Cerebellar cortex (tissue), 1 donor: ENCODE results near the gene TMF1.
A peak's percentile ranks its signal among the peaks of the same experiment; 100 is the strongest.

Experiments used
- DNase-seq: peaks from one replicate; pipeline ENCODE4 v3.0.0-alpha.2; 2015; ENCODE audit warnings: low spot score

The TMF1 gene, protein sequence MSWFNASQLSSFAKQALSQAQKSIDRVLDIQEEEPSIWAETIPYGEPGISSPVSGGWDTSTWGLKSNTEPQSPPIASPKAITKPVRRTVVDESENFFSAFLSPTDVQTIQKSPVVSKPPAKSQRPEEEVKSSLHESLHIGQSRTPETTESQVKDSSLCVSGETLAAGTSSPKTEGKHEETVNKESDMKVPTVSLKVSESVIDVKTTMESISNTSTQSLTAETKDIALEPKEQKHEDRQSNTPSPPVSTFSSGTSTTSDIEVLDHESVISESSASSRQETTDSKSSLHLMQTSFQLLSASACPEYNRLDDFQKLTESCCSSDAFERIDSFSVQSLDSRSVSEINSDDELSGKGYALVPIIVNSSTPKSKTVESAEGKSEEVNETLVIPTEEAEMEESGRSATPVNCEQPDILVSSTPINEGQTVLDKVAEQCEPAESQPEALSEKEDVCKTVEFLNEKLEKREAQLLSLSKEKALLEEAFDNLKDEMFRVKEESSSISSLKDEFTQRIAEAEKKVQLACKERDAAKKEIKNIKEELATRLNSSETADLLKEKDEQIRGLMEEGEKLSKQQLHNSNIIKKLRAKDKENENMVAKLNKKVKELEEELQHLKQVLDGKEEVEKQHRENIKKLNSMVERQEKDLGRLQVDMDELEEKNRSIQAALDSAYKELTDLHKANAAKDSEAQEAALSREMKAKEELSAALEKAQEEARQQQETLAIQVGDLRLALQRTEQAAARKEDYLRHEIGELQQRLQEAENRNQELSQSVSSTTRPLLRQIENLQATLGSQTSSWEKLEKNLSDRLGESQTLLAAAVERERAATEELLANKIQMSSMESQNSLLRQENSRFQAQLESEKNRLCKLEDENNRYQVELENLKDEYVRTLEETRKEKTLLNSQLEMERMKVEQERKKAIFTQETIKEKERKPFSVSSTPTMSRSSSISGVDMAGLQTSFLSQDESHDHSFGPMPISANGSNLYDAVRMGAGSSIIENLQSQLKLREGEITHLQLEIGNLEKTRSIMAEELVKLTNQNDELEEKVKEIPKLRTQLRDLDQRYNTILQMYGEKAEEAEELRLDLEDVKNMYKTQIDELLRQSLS

GRCh38 chr3:69051756-69052471 lies at the start of gene TMF1:
Gene TMF1 (minus strand): TSS chr3:69052333. CDS start chr3:69052086, 247 bp downstream.
- DNase-seq: peak; percentile 99

DNA sequence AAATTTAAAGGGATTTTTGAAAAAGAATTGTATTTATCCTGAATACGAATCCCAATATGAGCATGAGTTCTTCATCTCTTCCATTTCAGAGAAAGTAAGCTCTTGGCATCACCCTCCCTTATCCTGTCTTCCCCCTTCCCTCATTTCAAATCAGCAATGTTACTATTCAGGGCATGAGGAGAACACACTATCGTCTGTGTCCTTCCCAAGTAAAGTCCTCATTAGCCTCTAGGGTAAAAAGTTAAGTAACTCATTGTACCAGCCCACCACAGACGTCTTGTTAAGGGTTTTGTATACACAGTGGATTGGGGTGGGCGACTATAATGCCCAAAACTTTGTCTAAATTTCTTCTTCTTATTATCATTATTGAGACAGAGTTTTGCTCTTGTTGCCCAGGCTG lies 47.4 kb upstream of the TMF1 start:
- DNase-seq: no peak

GRCh38 chr3:69097407-69098086 lies 45.4 kb upstream of the TMF1 start:
- DNase-seq: no peak

DNA sequence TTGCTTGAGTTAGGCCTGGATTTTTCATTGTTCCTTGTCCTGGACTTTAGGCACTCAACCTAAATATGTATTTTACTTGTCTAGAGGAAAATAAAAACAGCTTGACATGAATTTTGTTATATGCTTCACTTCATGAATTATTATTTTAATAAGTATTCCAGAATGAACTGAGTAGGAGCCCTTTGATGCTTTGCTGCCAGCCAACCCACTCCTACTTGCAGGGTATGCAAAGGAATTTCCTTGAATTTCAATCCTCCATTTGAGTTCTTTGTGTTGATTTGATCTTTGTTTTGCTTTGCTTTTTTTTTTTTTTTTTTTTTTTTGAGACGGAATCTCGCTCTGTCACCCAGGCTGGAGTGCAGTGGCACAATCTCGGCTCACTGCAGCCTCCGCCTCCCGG lies 44.2 kb upstream of the TMF1 start:
- no peak for DNase-seq

DNA sequence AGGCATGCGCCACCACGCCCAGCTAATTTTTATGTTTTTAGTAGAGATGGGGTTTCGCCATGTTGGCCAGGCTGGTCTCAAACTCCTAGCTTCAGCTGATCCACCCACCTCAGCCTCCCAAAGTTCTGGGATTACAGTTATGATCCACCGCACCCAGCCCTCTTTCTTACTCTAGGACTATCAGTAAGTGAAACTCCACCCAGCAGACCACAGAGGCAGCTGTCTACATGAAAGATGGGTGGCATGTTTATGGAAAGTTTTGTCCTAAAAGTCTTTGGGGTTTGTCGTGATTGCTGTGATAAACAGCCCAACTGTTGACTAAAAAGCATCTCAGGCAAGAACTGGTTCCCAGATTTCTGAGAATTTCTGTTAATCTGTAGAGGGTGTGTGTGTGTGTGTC lies 43.5 kb upstream of the TMF1 start:
- DNase-seq: no peak

DNA sequence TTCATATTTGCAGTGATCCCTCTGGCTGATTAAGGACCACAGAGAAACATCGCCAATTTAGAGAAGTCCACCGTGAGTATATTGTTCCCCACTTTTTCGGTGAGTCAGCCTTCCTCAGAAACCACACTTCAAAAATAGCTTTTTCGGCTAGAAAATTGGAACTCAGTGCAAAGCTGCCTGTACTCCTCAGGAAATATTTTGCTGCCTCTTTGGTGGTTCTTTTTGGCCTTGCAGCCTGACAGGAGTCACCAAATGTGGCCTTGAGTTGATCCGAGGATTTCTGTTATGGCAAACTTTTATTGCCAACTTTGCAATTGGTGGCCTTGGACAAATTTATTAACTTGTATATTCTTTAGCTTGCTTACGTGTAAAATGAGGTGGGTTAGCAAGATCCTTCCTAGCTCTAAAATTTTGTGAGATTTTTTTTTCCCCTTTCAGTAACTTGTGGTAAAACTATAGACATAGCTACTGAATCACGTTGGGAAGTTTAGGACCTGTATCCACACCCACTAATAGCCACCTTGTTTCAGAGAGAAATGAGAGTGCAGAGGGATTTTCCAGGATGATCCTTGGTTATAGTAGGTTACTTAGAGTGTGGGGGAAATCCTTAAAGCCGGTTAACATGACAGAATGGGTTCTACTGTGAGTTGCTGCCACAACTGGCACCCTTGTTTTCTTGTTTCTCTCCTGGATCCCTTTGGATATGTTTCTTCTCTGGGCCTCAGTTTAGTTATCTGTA lies 42.5 kb upstream of the TMF1 start:
- no peak for DNase-seq

DNA sequence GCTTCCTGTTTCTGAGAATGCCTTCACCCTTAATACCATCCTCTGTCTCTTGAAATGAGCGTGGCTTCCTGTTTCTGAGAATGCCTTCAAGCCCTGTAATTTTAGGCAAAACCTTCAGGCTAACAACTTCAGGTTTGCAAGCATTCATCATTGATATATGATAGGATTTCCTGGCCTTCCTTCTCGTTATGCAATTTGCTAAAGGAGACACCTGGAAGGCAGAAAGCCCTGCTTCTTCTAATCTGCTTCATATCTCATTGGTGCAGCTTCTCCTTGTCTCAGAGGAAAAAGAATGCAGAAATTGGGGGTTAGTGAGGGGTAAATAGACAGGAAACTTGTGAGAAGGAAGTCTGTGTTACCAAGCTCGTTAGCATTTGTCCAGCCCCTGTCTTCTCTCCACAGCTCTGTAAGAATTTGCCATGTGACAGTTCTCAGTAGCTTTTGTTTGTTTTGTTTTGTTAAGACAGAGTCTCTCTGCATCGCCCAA lies 39.9 kb upstream of the TMF1 start:
- DNase-seq: no peak

DNA sequence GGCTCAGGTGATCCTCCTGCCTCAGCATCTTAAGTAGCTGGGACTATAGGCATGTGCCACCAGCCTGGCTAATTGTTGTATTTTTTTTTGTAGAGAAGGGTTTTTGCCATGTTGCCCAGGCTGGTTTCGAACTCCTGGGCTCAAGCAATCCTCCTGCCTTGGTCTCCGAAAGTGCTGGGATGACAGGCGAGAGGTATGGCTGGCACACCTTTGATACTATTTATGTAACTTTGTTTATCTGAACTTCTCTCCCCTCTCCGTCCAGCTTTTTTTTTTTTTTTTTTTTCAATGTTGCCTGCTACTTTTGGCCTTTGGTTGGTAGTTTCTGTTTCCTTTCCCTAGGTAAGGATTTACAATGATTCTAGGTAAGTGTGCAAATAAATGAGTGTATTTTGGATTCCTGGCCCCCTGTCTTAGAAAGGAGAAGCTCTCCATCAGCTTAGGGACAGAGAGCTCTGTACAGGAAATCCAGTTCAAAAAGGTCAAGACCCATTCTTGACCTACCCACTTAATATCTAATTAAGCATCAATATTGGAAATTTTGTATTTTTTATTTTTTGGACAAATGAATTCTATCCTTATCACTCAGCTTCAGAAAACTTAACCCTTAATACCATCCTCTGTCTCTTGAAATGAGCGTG lies 39.4 kb upstream of the TMF1 start:
- DNase-seq: no peak

DNA sequence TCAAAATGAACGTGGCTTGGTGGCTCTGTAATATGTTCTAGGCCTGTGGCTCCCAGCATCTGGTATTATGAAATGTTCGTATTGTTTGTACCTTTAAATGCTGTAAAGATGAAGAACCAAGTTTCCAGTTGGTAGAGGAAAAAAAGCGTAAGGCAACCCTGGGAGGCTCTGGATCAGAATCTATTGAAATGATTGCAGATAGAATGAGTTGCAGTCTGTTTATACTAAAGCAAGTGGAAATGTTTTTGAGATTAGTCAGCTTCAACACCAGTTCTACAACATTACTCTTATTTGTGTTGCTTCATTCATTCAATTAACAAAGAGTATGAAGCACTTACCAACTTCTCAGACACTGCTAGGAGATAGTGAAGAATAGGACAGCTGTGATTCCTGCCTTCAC lies 37.9 kb upstream of the TMF1 start:
- no peak for DNase-seq

DNA sequence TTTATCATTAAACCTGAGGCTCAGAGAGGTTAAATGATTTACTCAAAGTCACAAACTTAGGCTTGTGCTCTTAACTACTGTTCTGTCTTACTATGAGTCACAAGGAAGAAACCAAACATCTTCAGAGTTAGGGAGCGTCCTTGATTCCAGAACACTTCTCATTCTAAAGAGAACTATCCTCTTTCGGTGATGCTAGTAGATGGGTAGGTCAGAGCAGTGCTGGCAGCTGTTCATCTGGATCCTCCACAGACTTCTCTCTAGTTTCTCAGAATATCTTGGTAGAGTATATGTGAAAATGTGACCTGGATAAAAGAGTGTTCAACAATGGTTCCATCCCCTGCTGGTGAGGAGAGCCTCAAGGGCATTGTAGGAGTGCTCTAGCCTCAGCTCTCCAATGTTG lies 35.9 kb upstream of the TMF1 start:
- no peak for DNase-seq

DNA sequence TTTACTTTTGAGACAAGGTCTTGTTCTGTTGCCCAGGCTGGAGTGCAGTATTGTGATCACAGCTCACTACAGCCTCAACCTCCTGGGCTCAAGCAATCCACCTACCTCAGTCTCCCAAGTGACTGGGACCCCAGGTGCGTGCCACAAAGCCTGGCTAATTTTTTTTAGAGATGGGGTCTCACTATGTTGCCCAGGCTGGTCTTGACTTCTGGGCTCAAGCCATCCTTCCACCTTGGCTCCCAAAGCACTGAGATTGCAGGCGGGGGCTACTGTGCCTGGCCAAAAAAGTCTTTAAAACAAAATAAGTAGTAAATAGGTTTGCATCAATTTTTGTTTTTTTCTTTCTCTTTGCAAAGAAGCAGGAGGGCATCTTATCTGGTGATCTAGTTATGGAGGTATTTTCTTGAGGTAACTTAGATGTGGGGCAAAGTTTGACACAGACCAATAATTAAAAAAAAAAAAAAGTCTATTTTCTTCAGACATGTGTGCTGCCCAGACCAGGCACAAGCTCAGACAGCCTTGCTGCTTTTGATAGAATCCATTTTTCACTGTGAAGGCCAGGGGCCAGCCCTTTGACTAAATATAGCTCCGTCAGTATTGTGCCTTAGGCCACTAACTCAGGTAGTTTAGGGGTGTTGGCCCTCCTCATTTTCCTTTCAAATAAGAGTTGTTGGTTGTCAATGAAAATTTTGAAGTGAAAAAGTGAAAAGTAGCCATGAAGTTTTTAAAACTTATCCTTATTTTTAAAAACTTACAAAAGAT lies 35.1 kb upstream of the TMF1 start:
- no peak for DNase-seq

DNA sequence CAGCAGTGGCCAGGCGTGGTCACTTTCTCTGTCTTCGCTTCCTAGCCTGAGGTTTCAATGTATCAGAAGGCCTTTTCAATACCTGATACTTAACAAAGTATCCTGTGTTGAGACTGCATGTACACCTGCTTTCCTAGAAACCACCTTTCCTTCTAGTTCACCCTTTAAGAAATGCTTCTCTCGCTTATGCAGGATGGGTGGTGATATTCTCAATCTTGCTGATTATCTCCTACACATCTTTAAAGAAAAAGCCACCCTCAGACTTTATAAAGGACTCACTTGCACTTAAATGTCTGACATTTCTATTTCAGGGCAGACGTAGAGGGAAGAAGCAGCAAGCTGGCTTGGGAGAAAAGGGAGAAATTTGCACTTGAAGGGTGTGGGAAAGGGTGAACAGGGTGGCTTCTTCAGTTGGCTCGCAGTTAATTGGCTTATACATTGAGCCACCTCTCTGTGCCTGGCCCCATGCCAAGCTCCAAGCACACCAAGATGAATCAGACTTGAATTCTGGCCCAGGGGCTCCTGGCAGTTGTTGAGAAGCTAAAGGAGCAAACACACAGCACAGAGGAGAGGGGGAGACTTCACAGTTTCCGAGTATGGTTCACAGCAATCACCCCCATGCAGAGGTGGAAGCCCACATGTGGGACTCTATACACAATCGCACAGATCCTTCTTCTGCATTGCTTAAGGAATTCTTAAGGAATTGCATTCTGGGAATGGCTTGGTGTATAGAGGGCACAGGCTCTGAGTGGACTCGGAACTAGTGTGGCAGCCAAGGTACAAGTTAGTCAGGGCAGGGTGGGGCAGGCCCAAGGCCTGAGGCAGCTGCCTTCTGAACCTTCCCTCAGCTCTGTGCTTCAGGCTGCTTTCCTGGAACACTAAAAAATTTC lies 33.9 kb upstream of the TMF1 start:
- DNase-seq: peak; percentile 73

- no peak for DNase-seq
Measured at GRCh38 chr3:69085168-69085832, 33.2 kb upstream of the TMF1 start.

GRCh38 chr3:69084326-69085167 lies 32.4 kb upstream of the TMF1 start, which contains the start of gene ARL6IP5:
Gene ARL6IP5 (plus strand): TSS chr3:69084937. CDS start chr3:69085048, 111 bp downstream.
- DNase-seq: peak; percentile 98

DNA sequence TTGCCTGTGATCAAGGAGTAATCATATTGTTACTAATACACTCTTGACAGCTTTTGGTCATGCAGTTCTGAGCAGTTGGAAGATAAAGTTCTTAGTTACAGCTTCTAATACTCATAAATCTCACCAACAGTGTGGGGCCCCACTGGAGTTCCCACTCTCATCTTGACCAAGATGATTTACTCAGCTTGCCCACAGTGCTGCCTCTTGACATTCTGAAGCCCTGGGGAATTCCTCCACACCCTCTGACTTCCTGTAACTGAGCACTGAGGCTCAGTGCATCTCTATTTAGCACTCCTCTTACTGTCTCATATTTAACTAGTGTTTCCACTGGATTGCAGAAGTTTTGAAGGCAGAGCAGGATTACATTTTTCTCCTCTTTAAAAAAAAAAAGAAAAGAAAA lies 30.7 kb upstream of the TMF1 start:
- DNase-seq: no peak

GRCh38 chr3:69082361-69082760 lies 30.2 kb upstream of the TMF1 start:
- DNase-seq: no peak
